ENCODE results near the gene CCR6.

CCR6 gene

GRCh38 chr6:167143041-167143440 lies 20.1 kb downstream of the CCR6 start:
- no peak for DNase-seq (ENCODE audit: extremely low spot score)
- TF ChIP-seq CTCF (IDR thresholded peaks at IDR 0.05; ENCODE audit: control extremely low read depth, extremely low read depth, low read depth, missing control alignments): no peak
- CTCF ChIA-PET: interaction anchor here (1.0 to 9.3 kb wide), 8 partner anchors 9 to 368 kb away, joined by 3 to 135 read pairs (median 14); partner anchors contain the start of gene CCR6
- POLR2A ChIA-PET: no interaction called here

- ChIA-PET POLR2A (no interaction called here), CTCF (interaction anchor here (1.2 kb wide), 2 partner anchors 9 to 15 kb away, joined by 3 read pairs; no protein-coding TSS in a partner anchor)
- no peak for DNase-seq (ENCODE audit: extremely low spot score)
- no peak for TF ChIP-seq CTCF (IDR thresholded peaks at IDR 0.05; ENCODE audit: control extremely low read depth, extremely low read depth, low read depth, missing control alignments)
Observed at GRCh38 chr6:167145461-167145860, 22.6 kb downstream of the CCR6 start.

GRCh38 chr6:167146135-167146534 lies 23.2 kb downstream of the CCR6 start:
- no peak for TF ChIP-seq CTCF (IDR thresholded peaks at IDR 0.05; ENCODE audit: control extremely low read depth, extremely low read depth, low read depth, missing control alignments)
- ChIA-PET CTCF (interaction anchor here (0.7 to 1.2 kb wide), 3 partner anchors 10 to 370 kb away, joined by 3 read pairs; no protein-coding TSS in a partner anchor), POLR2A (no interaction called here)
- no peak for DNase-seq (ENCODE audit: extremely low spot score)

- POLR2A ChIA-PET: no interaction called here
- no peak for TF ChIP-seq CTCF (IDR thresholded peaks at IDR 0.05; ENCODE audit: control extremely low read depth, extremely low read depth, low read depth, missing control alignments)
- DNase-seq (ENCODE audit: extremely low spot score): no peak
- CTCF ChIA-PET: interaction anchor here (0.7 kb wide), 1 partner anchor 371 kb away, joined by 3 read pairs; no protein-coding TSS in a partner anchor
Observed at GRCh38 chr6:167146977-167147376, 24.1 kb downstream of the CCR6 start.

- no peak for TF ChIP-seq CTCF (IDR thresholded peaks at IDR 0.05; ENCODE audit: control extremely low read depth, extremely low read depth, low read depth, missing control alignments)
- ChIA-PET POLR2A (no interaction called here), CTCF (no interaction called here)
- no peak for DNase-seq (ENCODE audit: extremely low spot score)
Observed at GRCh38 chr6:167148021-167148420, 25.1 kb downstream of the CCR6 start.

GRCh38 chr6:167148997-167149396 lies 26.1 kb downstream of the CCR6 start:
- TF ChIP-seq CTCF (IDR thresholded peaks at IDR 0.05; ENCODE audit: control extremely low read depth, extremely low read depth, low read depth, missing control alignments): no peak
- POLR2A ChIA-PET: no interaction called here
- DNase-seq (ENCODE audit: extremely low spot score): no peak
- CTCF ChIA-PET: no interaction called here
